Right cardiac atrium (tissue), 5 donors: ENCODE results near the gene ZRANB1. TPM values are rescaled to one million over a fixed set of nuclear protein-coding genes. Genes with fewer than 3 reads are reported as not detected.

Experiments
- ATAC-seq, 2 donors: fragments of 200-7000 bp; cut with Tn5 transposase; one replicate each; pipeline versions ENCODE4 v1.8.0 to v1.9.1; 2020; ENCODE audit warnings: moderate library complexity in 2 of 2, mild to moderate bottlenecking in 1 of 2
- DNase-seq, 3 donors: peaks; one replicate each; pipeline ENCODE4 v3.0.0-alpha.2; 2020
- H3K27ac ChIP-seq: one replicate; pipeline ENCODE4 v1.5.1; 2013; ENCODE audit warnings: mild to moderate bottlenecking, low read length, control low read depth, moderate library complexity
- H3K27me3 ChIP-seq: one replicate; pipeline ENCODE4 v1.6.1; 2013; ENCODE audit not compliant: control insufficient read depth, insufficient read depth
- H3K4me1 ChIP-seq: one replicate; pipeline ENCODE4 v1.6.1; 2013; ENCODE audit warnings: low read length; ENCODE audit not compliant: control insufficient read depth, insufficient read depth
- H3K4me3 ChIP-seq: one replicate; pipeline ENCODE4 v1.5.1; 2013; ENCODE audit warnings: low read length, control low read depth
- H3K9me3 ChIP-seq: one replicate; pipeline ENCODE4 v1.6.1; 2013; ENCODE audit warnings: low read length; ENCODE audit not compliant: control insufficient read depth
- WGBS: extraction: QIAGEN DNeasy Blood & Tissue Kit; methylation state at CpG from one replicate; pipeline ENCODE4 v1.1.7; 2013; 5-methylcytosine and 5-hydroxymethylcytosine counted together
- intact Hi-C, 4 donors: fragments of 100-400 bp; cut with DNase I; formaldehyde crosslinking; loops; one replicate each; pipeline versions ENCODE4 v1.11.0 to v1.14.0; 2022 to 2023
- polyA plus RNA-seq: library from polyadenylated mRNA; stranded (reverse); fragments of 200-250 nt; gene quantifications from one replicate; pipeline ENCODE4 v1.2.3, GENCODE V29; 2013
- total RNA-seq, 4 donors: library from RNA; stranded (reverse); fragmentation: NEBNext Ultra II Directional; extraction: Animal tissue kit (Norgen Biotek cat#: 25700); gene quantifications; one replicate each; pipeline ENCODE4 v1.2.1, GENCODE V29; 2021
- donor health status: healthy with polysubstance abuse.
- donor health status: DM: no; HTN: yes; CAD: no.
- donor health status: DM: no; HTN: no; CAD: no.
- donor health status: DM: no; HTN: yes; CAD: no; lungs with severe emphysema.
- donor health status: DM: yes; HTN: yes; CAD: no.

Gene ZRANB1
- total and polyA plus RNA-seq, 5 donors = 14.4 to 32.2 (median 27.7) TPM

DNA sequence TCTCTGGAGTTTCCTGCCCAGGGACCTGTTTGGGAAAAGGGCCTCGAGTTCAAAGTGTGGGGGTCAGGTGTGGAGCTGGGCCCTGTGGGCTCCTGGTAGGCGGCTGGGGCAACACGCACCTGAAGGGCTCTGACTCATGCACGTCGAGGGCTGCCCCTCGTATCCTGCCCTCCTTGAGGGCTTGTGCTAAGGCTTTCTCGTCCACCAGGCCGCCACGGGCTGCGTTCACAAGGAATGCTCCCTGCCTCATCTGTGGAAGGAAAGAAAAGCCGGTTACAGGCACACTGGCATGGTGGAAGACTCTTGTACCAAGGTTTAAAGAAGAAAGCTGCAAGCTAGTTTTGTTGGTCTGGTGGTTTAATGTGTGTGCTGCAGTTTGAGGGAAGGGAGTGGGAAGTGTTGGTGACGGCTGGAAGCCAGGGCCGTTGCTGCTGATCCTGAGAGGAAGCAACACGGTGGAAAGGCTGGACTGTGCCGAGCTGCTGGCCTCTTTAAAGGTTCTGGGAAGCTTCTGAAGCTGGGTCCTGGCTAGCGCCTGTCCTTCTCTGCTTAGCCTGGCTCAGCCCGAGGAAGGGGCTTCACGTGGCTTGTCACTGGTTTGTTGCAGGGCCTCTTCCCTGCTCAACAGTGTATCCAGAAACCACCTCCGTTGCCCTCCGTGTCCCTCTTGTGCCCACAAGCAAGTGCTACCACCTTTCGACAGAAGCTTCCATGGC, 52.0 kb downstream of the ZRANB1 start:
- Histone ChIP-seq H3K4me3 (no peak overlapping the region), H3K27ac (no peak overlapping the region), H3K4me1 (peaks cover 7% of the 10 kb centered on the region), H3K27me3 (no peaks in the 10 kb centered on the region), H3K9me3 (no peaks in the 10 kb centered on the region)
- peak in 1 of 3 donors; percentile 33 for DNase-seq
- intact Hi-C loops = loop anchor here in 3 of 4 donors (5.0 to 10.0 kb wide), 2 partner anchors 51 to 68 kb away; no protein-coding TSS in a partner anchor
- no peak for ATAC-seq
- WGBS = 84% methylated on average over 21 of the region's 21 CpGs

DNA sequence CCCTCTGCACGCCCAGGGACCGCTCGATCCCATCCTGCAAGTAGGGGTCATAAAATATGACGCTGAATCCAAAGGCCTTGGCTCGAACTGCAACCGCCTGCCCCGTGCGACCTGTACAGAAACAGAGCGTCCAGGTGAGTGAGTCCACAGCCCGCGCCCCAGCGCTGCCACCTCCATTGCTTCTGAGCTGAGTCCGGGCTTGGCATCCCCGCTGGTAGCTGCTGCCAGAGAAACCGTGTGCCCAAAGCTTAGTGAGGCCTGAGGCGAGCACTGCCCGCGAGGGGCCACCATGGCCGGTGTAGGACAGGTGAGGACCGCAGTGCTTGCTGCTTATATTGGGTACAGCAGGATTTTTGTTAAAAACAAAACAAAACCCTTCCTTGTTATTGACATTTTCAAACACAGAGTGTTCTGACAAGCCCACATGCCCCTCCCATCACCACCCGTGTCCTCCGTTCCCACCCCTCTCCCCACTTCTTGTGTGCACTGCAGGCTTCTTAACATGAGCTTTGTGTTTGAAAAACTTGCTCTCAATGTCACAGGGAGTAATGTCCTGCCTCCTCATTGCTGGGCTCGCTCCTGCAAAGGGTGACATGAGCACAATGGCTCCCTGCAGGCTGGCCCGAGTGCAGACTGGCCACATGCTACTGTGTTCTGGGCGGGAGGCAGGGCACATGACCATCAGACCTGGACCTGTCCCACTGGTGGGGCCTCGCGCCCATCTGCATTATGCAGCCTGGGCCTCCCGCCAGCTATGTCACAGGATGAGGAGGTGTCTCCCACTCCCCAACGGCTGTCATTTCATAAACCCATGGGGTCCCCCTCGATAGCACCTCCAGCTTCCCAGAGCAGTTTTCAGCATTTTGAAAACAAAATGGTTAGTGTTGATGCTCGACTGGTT, 52.9 kb downstream of the ZRANB1 start:
- intact Hi-C loops = loop anchor here in 3 of 4 donors (5.0 to 10.0 kb wide), 2 partner anchors 50 to 67 kb away; no protein-coding TSS in a partner anchor
- Histone ChIP-seq H3K27me3 (no peaks in the 10 kb centered on the region), H3K27ac (no peak overlapping the region), H3K4me1 (peaks cover 13% of the 10 kb centered on the region), H3K4me3 (no peak overlapping the region), H3K9me3 (no peaks in the 10 kb centered on the region)
- 84% methylated on average over 31 of the region's 31 CpGs for WGBS
- peak in 2 of 3 donors; percentile 50 to 60 for DNase-seq
- ATAC-seq = no peak

GRCh38 chr10:124995605-124996004, 53.7 kb downstream of the ZRANB1 start:
- no peak overlapping the region for H3K27ac ChIP-seq
- DNase-seq (peak in 1 of 3 donors; percentile 30), ATAC-seq (no peak)
- H3K4me3 ChIP-seq = no peak overlapping the region
- intact Hi-C loops = loop anchor here in 2 of 4 donors (10.0 kb wide), 1 partner anchor 49 kb away; no protein-coding TSS in a partner anchor
- H3K9me3 ChIP-seq = no peaks in the 10 kb centered on the region
- 88% methylated on average over 11 of the region's 11 CpGs for WGBS
- no peaks in the 10 kb centered on the region for H3K27me3 ChIP-seq
- peaks cover 16% of the 10 kb centered on the region for H3K4me1 ChIP-seq

DNA sequence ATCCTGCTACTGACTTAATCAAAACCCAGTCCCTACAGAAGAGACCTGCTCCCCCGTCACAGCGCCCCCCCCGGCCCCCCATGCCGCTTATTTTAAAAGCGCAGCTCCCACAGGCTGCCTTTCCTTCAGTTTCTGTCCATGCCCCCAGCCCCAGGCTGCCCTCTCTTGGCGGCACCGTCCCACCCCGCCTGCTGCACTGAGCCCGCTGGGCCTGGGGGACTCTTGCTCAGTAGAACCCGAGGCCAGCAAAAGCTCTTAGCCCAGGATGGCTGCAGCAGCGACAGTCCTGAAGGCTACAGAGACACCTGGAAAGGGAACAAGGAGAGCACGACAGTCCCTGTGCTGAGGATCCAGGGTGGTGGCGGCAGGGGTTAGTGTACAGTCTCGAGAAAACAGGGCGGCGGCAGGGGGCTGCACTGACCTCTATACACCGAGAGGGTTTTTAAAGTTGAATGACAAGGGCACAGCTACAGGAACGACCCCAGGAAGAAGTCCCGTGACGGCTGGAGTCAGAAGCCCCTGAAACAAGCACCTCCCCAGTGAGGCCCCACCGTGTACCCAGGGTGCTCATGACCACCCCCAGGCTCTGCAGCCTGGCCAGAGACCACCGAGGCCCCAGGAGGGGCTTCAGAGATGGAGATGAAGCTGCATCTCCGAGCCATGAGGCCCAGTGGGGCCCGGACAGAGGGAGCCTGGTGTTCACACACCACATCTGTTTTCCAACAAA, 54.4 kb downstream of the ZRANB1 start:
- intact Hi-C loops = loop anchor here in 2 of 4 donors (10.0 kb wide), 1 partner anchor 49 kb away; no protein-coding TSS in a partner anchor
- Histone ChIP-seq H3K27me3 (no peaks in the 10 kb centered on the region), H3K9me3 (no peaks in the 10 kb centered on the region), H3K27ac (no peak overlapping the region), H3K4me1 (peaks cover 21% of the 10 kb centered on the region), H3K4me3 (no peak overlapping the region)
- WGBS = 89% methylated on average over 24 of the region's 24 CpGs
- DNase-seq (peak in 1 of 3 donors; percentile 46), ATAC-seq (no peak)

- peaks cover 21% of the 10 kb centered on the region for H3K4me1 ChIP-seq
Measured at GRCh38 chr10:124996854-124997215, 54.9 kb downstream of the ZRANB1 start.

GRCh38 chr10:124997306-124997705, 55.4 kb downstream of the ZRANB1 start:
- WGBS = 95% methylated on average over 11 of the region's 11 CpGs
- ATAC-seq (no peak), DNase-seq (peak in 1 of 3 donors; percentile 34)
- no peaks in the 10 kb centered on the region for H3K9me3 ChIP-seq
- no peaks in the 10 kb centered on the region for H3K27me3 ChIP-seq
- intact Hi-C loops = loop anchor here in 2 of 4 donors (10.0 kb wide), 1 partner anchor 47 kb away; no protein-coding TSS in a partner anchor
- peaks cover 22% of the 10 kb centered on the region for H3K4me1 ChIP-seq
- H3K4me3 ChIP-seq = no peak overlapping the region
- H3K27ac ChIP-seq = no peak overlapping the region

More at GRCh38 chr10:124996854-124997215, 54.9 kb downstream of the ZRANB1 start:
- DNase-seq = peak in 1 of 3 donors; percentile 44
- no peak for ATAC-seq
- no peaks in the 10 kb centered on the region for H3K27me3 ChIP-seq
- intact Hi-C loops = loop anchor here in 2 of 4 donors (10.0 kb wide), 1 partner anchor 48 kb away; no protein-coding TSS in a partner anchor
- H3K9me3 ChIP-seq = no peaks in the 10 kb centered on the region
- WGBS = 94% methylated on average over 17 of the region's 17 CpGs
- H3K27ac ChIP-seq = no peak overlapping the region
- H3K4me3 ChIP-seq = no peak overlapping the region

DNA sequence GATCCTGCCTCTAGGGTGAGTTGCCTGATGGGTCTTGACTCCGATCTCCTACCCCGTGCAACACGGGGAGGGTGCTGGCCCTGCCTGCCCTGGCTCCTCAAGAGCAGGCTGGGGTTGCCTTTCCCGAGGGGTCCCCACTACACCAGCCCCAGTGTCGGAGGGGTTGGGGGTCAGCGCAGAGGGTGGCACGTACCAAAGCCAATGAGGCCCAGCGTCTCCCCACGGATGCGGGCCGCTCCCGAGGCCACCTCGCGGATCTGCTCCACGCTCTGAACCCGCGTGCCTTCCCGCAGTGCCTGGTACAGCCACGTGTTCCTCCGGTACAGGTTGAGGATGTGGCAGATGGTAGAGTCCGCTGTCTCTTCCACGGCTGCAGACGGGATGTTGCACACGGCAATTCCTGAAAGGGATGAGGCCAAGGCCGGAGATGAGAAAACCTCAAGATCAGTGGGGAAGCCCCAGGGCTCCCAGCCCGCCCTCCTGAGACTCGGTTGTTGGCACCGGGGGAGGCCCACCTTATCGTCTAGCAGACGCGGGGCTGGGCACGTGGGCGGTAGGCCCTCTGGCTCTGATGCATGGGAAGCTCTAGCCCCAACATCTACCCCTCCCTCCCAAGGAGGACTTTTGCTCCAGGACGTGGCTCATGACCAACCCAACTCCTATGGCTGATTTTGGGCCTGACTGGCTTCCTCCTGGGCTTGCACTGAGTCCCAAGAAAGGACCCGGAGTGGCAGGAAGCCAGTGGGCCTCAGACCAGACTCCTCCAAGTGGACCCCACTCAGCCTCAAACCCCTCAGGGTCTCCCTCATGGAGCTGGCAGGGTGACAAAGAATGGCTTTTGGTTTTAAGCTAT, 56.1 kb downstream of the ZRANB1 start:
- peak in 2 of 3 donors; percentile 70 to 72 for DNase-seq
- 78% methylated on average over 35 of the region's 35 CpGs for WGBS
- H3K27me3 ChIP-seq = no peaks in the 10 kb centered on the region
- ATAC-seq = no peak
- intact Hi-C loops = loop anchor here in 2 of 4 donors (10.0 kb wide), 1 partner anchor 47 kb away; no protein-coding TSS in a partner anchor
- H3K27ac ChIP-seq = no peak overlapping the region
- H3K4me3 ChIP-seq = no peak overlapping the region
- H3K4me1 ChIP-seq = peaks cover 23% of the 10 kb centered on the region
- no peaks in the 10 kb centered on the region for H3K9me3 ChIP-seq

DNA sequence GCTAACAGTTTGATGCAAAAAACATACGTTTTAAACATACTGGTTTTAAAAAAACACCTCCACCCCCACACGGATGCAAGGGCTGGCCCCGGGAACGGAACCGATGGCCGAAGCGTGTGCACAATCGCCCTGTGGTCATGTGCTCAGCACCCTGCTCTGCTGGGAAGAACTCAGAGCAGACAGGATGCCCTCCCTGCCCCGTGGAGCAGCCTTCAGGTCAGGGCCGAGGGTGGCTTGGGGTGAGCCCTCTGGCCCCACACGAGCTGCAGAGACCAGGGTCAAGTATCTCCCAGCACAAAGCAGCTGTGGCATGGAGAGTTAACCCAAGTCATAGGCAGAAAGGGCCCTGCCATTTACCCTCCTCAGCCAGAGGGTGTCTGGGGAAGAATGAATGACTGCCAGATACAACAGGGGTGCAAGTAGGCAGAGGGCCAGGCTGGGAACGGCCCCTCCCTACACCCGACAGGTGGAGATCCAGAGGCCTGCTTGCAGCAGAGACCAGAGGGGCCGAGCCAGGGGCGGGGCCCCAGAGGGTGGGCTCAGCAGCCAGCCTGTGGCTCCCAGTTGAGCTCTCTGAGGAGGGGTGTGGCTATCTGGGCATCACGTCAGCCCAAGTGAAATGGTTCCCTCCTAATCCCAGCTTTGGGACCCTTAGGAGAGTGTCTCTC, 56.8 kb downstream of the ZRANB1 start:
- Histone ChIP-seq H3K4me3 (no peak overlapping the region), H3K4me1 (peaks cover 23% of the 10 kb centered on the region), H3K27me3 (no peaks in the 10 kb centered on the region), H3K9me3 (no peaks in the 10 kb centered on the region), H3K27ac (no peak overlapping the region)
- ATAC-seq (peak; percentile 3 to 6), DNase-seq (peak in 2 of 3 donors; percentile 73 to 79)
- 65% methylated on average over 16 of the region's 16 CpGs for WGBS
- intact Hi-C loops = loop anchor here in 2 of 4 donors (10.0 kb wide), 1 partner anchor 46 kb away; no protein-coding TSS in a partner anchor
